Subcutaneous abdominal adipose tissue (tissue), 5 donors: ENCODE measurements around the gene LPP.

Experiments
- H3K27ac ChIP-seq: one replicate; pipeline ENCODE4 v1.7.0; 2013; ENCODE audit warnings: low read depth, mild to moderate bottlenecking, inconsistent platforms, low read length, moderate library complexity
- H3K27me3 ChIP-seq, 5 donors: one replicate each; pipeline ENCODE4 v1.7.0; 2013; ENCODE audit warnings: low read length in 5 of 5, inconsistent platforms in 1 of 5; ENCODE audit not compliant: control insufficient read depth in 5 of 5, insufficient read depth in 4 of 5
- H3K36me3 ChIP-seq, 5 donors: one replicate each; pipeline ENCODE4 v1.7.0; 2013; ENCODE audit warnings: low read length in 5 of 5; ENCODE audit not compliant: control insufficient read depth in 5 of 5, insufficient read depth in 5 of 5
- H3K4me1 ChIP-seq, 5 donors: one replicate each; pipeline ENCODE4 v1.7.0; 2013; ENCODE audit warnings: low read length in 5 of 5, mild to moderate bottlenecking in 3 of 5, moderate library complexity in 1 of 5; ENCODE audit not compliant: control insufficient read depth in 5 of 5, insufficient read depth in 5 of 5
- H3K4me3 ChIP-seq, 5 donors: one replicate each; pipeline ENCODE4 v1.7.0; 2013; ENCODE audit warnings: low read length in 5 of 5, low read depth in 1 of 5
- H3K9ac ChIP-seq, 5 donors: one replicate each; pipeline ENCODE4 v1.7.0; 2013; ENCODE audit warnings: low read length in 5 of 5, mild to moderate bottlenecking in 4 of 5, moderate library complexity in 3 of 5
- H3K9me3 ChIP-seq, 5 donors: one replicate each; pipeline ENCODE4 v1.7.0; 2013; ENCODE audit warnings: low read length in 5 of 5; ENCODE audit not compliant: control insufficient read depth in 5 of 5
- donor health status: healthy.
- donor health status: healthy.
- donor health status: healthy.
- donor health status: healthy.
- donor health status: healthy.

LPP gene

GRCh38 chr3:188165596-188165995 lies 11.6 kb downstream of the LPP start:
- no peaks in the 10 kb centered on the region for H3K9me3 ChIP-seq
- H3K4me1 ChIP-seq, result peaks cover 0 to 28% (median 8%) of the 10 kb centered on the region in 5 donors
- no peaks in the 10 kb centered on the region for H3K27me3 ChIP-seq
- H3K9ac ChIP-seq, result no peak overlapping the region
- H3K27ac ChIP-seq, result no peak overlapping the region
- no peak overlapping the region for H3K4me3 ChIP-seq
- H3K36me3 ChIP-seq, result peaks cover 0 to 6% (median 0%) of the 10 kb centered on the region in 5 donors

- no peak overlapping the region for H3K27ac ChIP-seq
Observed at GRCh38 chr3:188166441-188166840, 12.5 kb downstream of the LPP start.

GRCh38 chr3:188168186-188168585 lies 14.2 kb downstream of the LPP start:
- Histone ChIP-seq H3K9ac (no peak overlapping the region), H3K4me1 (peaks cover 0 to 24% (median 11%) of the 10 kb centered on the region in 5 donors), H3K9me3 (no peaks in the 10 kb centered on the region), H3K27me3 (no peaks in the 10 kb centered on the region), H3K4me3 (no peak overlapping the region), H3K27ac (no peak overlapping the region), H3K36me3 (no peaks in the 10 kb centered on the region)

More at GRCh38 chr3:188166441-188166840, 12.5 kb downstream of the LPP start:
- H3K4me1 ChIP-seq, result peaks cover 0 to 28% (median 11%) of the 10 kb centered on the region in 5 donors
- H3K36me3 ChIP-seq, result peaks cover 0 to 6% (median 0%) of the 10 kb centered on the region in 5 donors
- H3K9ac ChIP-seq, result no peak overlapping the region
- no peaks in the 10 kb centered on the region for H3K27me3 ChIP-seq
- no peak overlapping the region for H3K4me3 ChIP-seq
- no peaks in the 10 kb centered on the region for H3K9me3 ChIP-seq

- H3K4me3 ChIP-seq, result no peak overlapping the region
- no peaks in the 10 kb centered on the region for H3K27me3 ChIP-seq
- no peak overlapping the region for H3K27ac ChIP-seq
- H3K9ac ChIP-seq, result no peak overlapping the region
- H3K36me3 ChIP-seq, result no peaks in the 10 kb centered on the region
- peaks cover 0 to 20% (median 11%) of the 10 kb centered on the region in 5 donors for H3K4me1 ChIP-seq
- no peaks in the 10 kb centered on the region for H3K9me3 ChIP-seq
Observed at GRCh38 chr3:188168648-188169047, 14.7 kb downstream of the LPP start.

GRCh38 chr3:188169830-188170455 lies 16.0 kb downstream of the LPP start:
- H3K9ac ChIP-seq, result no peak overlapping the region
- peaks cover 0 to 4% (median 0%) of the 10 kb centered on the region in 5 donors for H3K36me3 ChIP-seq
- no peaks in the 10 kb centered on the region for H3K27me3 ChIP-seq
- H3K9me3 ChIP-seq, result no peaks in the 10 kb centered on the region
- no peak overlapping the region for H3K4me3 ChIP-seq
- peaks cover 0 to 13% (median 3%) of the 10 kb centered on the region in 5 donors for H3K4me1 ChIP-seq
- no peak overlapping the region for H3K27ac ChIP-seq

GRCh38 chr3:188170461-188171459 lies 16.8 kb downstream of the LPP start:
- H3K27ac ChIP-seq, result no peak overlapping the region
- no peaks in the 10 kb centered on the region for H3K27me3 ChIP-seq
- H3K4me1 ChIP-seq, result peaks cover 0 to 6% (median 3%) of the 10 kb centered on the region in 5 donors
- peaks cover 0 to 4% (median 0%) of the 10 kb centered on the region in 5 donors for H3K36me3 ChIP-seq
- H3K9me3 ChIP-seq, result no peaks in the 10 kb centered on the region
- H3K9ac ChIP-seq, result no peak overlapping the region
- H3K4me3 ChIP-seq, result no peak overlapping the region

GRCh38 chr3:188171682-188172467 lies 17.9 kb downstream of the LPP start:
- Histone ChIP-seq H3K27me3 (no peaks in the 10 kb centered on the region), H3K27ac (no peak overlapping the region), H3K9me3 (no peaks in the 10 kb centered on the region), H3K4me3 (no peak overlapping the region), H3K4me1 (peaks cover 0 to 5% (median 3%) of the 10 kb centered on the region in 5 donors), H3K9ac (no peak overlapping the region), H3K36me3 (peaks cover 0 to 4% (median 0%) of the 10 kb centered on the region in 5 donors)

GRCh38 chr3:188174317-188175044 lies 20.5 kb downstream of the LPP start:
- Histone ChIP-seq H3K36me3 (peaks cover 0 to 9% (median 3%) of the 10 kb centered on the region in 5 donors), H3K9me3 (no peaks in the 10 kb centered on the region), H3K9ac (no peak overlapping the region), H3K4me3 (no peak overlapping the region), H3K27me3 (no peaks in the 10 kb centered on the region), H3K4me1 (peaks cover 0 to 16% (median 10%) of the 10 kb centered on the region in 5 donors), H3K27ac (no peak overlapping the region)

GRCh38 chr3:188176476-188176875 lies 22.5 kb downstream of the LPP start:
- no peaks in the 10 kb centered on the region for H3K9me3 ChIP-seq
- no peaks in the 10 kb centered on the region for H3K27me3 ChIP-seq
- no peak overlapping the region for H3K4me3 ChIP-seq
- H3K4me1 ChIP-seq, result peaks cover 0 to 19% (median 17%) of the 10 kb centered on the region in 5 donors
- no peak overlapping the region for H3K9ac ChIP-seq
- peaks cover 0 to 12% (median 3%) of the 10 kb centered on the region in 5 donors for H3K36me3 ChIP-seq
- no peak overlapping the region for H3K27ac ChIP-seq
